Heart left ventricle (tissue), 16 donors: Measurements from ENCODE around the gene KIF13A. TPM values are rescaled to one million over a fixed set of nuclear protein-coding genes. Genes with fewer than 3 reads are reported as not detected.

ENCODE experiments used
- ATAC-seq, 4 donors: fragments of 200-7000 bp; cut with Tn5 transposase; one replicate each; pipeline ENCODE4 v1.9.1; 2020 to 2022; ENCODE audit warnings: moderate library complexity in 4 of 4, mild to moderate bottlenecking in 3 of 4, moderate number of reproducible peaks in 1 of 4
- DNase-seq, 5 donors: peaks; one replicate each; pipeline ENCODE4 v3.0.0-alpha.2; 2020
- H3K27ac ChIP-seq, 12 donors: fragments of 200-600 bp; sonication (generic) in 4 of 12; one replicate each; pipeline versions ENCODE4 v1.5.0 to v1.8.0; 2016 to 2022; ENCODE audit warnings: mild to moderate bottlenecking in 2 of 12
- H3K27me3 ChIP-seq, 9 donors: fragments of 200-600 bp; sonication (generic) in 2 of 9; one replicate each; pipeline versions ENCODE4 v1.5.1 to v1.8.0; 2016 to 2022; ENCODE audit warnings: mild to moderate bottlenecking in 3 of 9
- H3K36me3 ChIP-seq, 9 donors: fragments of 200-600 bp; sonication (generic) in 2 of 9; one replicate each; pipeline versions ENCODE4 v1.5.0 to v1.8.0; 2018 to 2022; ENCODE audit warnings: mild to moderate bottlenecking in 2 of 9
- H3K4me1 ChIP-seq, 12 donors: fragments of 200-600 bp; sonication (generic) in 4 of 12; one replicate each; pipeline versions ENCODE4 v1.5.0 to v1.8.0; 2016 to 2022; ENCODE audit warnings: mild to moderate bottlenecking in 3 of 12
- H3K4me3 ChIP-seq, 12 donors: fragments of 200-600 bp; sonication (generic) in 4 of 12; one replicate each; pipeline versions ENCODE4 v1.5.0 to v1.8.0; 2017 to 2022; ENCODE audit warnings: mild to moderate bottlenecking in 9 of 12, moderate library complexity in 4 of 12
- H3K9me3 ChIP-seq, 12 donors: fragments of 200-600 bp; sonication (generic) in 4 of 12; one replicate each; pipeline versions ENCODE4 v1.5.0 to v1.8.0; 2016 to 2022; ENCODE audit warnings: mild to moderate bottlenecking in 1 of 12
- POLR2A ChIP-seq, 2 donors: fragments of 450-650 bp; IDR thresholded peaks; one replicate each; pipeline ENCODE4 v1.6.1; 2017; ENCODE audit warnings: antibody characterized with exemption in 2 of 2, mild to moderate bottlenecking in 2 of 2, moderate library complexity in 2 of 2
- WGBS, 4 donors: extraction: QIAGEN DNeasy Blood & Tissue Kit in 2 of 4; methylation state at CpG; one replicate each; pipeline versions ENCODE4 v1.1.5 to v1.1.7; 2013 to 2018; 5-methylcytosine and 5-hydroxymethylcytosine counted together
- intact Hi-C, 10 donors: fragments of 100-400 bp; cut with DNase I; formaldehyde crosslinking; loops; one replicate each; pipeline versions ENCODE4 v1.11.1 to v1.14.2; 2022
- polyA plus RNA-seq, 2 donors: library from polyadenylated mRNA; stranded (reverse); fragments of 200-250 nt; gene quantifications; one replicate each; pipeline ENCODE4 v1.2.3, GENCODE V29; 2013
- total RNA-seq, 9 donors: library from RNA; depleted of rRNA in 2 of 9; stranded (reverse); fragments of >200 nt in 2 of 9; fragmentation: NEBNext Ultra II Directional in 3 of 9; extraction: Animal tissue kit (Norgen Biotek cat#: 25700) in 3 of 9; gene quantifications; one replicate each; pipeline versions ENCODE4 v1.1.0 to v1.2.4, GENCODE V29; 2016 to 2023
- TF ChIP-seq, protein P1 (sequence below), 12 donors: fragments of 200-600 bp; sonication (generic) in 4 of 12; IDR thresholded peaks; one replicate each; pipeline versions ENCODE4 v1.5.0 to v1.8.0; 2018 to 2022; ENCODE audit warnings: antibody characterized with exemption in 12 of 12, mild to moderate bottlenecking in 5 of 12
- donor health status: ischemic (EF 13 %, LVEDD 7.1; RV severe dilation, severe dysfunction).
- donor health status: healthy with polysubstance abuse.
- donor health status: DM: no; HTN: yes; CAD: no.
- donor health status: DM: no; HTN: no; CAD: no.
- donor health status: ischemic (EF 25% LVEDD 6.9; RV normal size, moderate dysfunction).
- donor health status: ischemic (EF 25% LVEDD 5.7; RV mildly dilated, moderate dysfunction).
- donor health status: healthy.
- donor health status: DM: yes; HTN: yes; CAD: no.
- donor health status: ischemic (EF 35%, LVEDD 5.7; RV mildly dilated, moderate dysfunction).
- donor health status: nonischemic (EF 11% LVEDD 7.7; RV severe dilation, severe dysfunction).
- donor health status: DM: yes; HTN: yes; CAD: no.
- donor health status: PGD.
- donor health status: ischemic (EF 29% LVEDD 5.4; RV normal size, mild dysfunction).
- donor health status: nonischemic (EF 23%, LVEDD 6.1; RV moderate dilation, normal function).

The KIF13A gene
- total and polyA plus RNA-seq, 11 donors = 17.1 to 148 (median 72.2) TPM

DNA sequence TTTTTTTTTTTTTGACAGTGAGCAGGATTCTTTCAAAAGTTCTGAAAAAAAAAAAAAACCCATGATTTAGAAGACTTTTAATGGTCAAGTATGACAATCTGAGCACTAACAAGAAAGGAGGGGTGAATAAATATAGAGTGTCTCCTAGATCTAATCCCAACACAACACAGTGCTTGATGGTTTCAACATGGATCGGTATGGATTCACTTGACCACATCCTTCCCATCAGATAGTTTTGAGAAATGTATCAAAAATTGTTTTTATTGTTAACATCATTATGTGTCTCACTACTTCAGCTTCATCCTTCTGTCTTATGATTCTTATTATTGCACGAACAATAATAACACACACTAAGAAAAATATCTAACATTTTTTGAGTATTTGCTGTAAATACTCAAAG lies 21.0 kb downstream of the KIF13A start:
- DNase-seq (no peak), ATAC-seq (no peak)
- Histone ChIP-seq H3K36me3 (no peaks in the 10 kb centered on the region), H3K4me3 (no peak overlapping the region), H3K4me1 (peaks cover 9 to 95% (median 72%) of the 10 kb centered on the region in 12 donors), H3K27me3 (no peaks in the 10 kb centered on the region), H3K9me3 (no peaks in the 10 kb centered on the region), H3K27ac (peak overlapping the region in 5 of 12 donors; percentile 3 to 68 (median 16))
- whole genome bisulfite sequencing, 4 donors = 80 to 89% (median 85%) methylated on average over 2 of the region's 2 CpGs
- TF ChIP-seq, protein P1, sequence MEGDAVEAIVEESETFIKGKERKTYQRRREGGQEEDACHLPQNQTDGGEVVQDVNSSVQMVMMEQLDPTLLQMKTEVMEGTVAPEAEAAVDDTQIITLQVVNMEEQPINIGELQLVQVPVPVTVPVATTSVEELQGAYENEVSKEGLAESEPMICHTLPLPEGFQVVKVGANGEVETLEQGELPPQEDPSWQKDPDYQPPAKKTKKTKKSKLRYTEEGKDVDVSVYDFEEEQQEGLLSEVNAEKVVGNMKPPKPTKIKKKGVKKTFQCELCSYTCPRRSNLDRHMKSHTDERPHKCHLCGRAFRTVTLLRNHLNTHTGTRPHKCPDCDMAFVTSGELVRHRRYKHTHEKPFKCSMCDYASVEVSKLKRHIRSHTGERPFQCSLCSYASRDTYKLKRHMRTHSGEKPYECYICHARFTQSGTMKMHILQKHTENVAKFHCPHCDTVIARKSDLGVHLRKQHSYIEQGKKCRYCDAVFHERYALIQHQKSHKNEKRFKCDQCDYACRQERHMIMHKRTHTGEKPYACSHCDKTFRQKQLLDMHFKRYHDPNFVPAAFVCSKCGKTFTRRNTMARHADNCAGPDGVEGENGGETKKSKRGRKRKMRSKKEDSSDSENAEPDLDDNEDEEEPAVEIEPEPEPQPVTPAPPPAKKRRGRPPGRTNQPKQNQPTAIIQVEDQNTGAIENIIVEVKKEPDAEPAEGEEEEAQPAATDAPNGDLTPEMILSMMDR (IDR thresholded peaks at IDR 0.05) = no peak
- TF ChIP-seq POLR2A (IDR thresholded peaks at IDR 0.05) = no peak
- intact Hi-C loops = loop anchor here in 2 of 10 donors (5.0 kb wide), 1 partner anchor 34 kb away; no protein-coding TSS in a partner anchor

DNA sequence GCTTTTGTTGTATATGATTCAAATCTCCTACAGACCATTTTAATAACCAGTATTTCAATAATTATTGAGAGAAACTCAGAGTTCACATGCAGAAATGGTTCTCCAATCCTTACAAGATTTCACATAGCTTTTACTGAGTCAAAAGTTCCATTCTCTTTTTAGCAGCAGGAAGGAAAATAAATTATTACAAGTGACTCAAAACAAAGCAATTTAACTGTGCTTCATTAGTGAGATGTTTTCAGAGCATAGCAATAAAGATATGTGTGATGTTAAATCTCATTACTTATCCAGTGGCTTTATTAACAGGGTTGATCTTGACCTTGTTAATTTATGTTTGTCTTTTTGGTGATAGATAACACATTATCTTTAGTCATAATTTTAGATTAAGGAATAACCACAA lies 22.0 kb downstream of the KIF13A start:
- no peak for TF ChIP-seq POLR2A (IDR thresholded peaks at IDR 0.05)
- TF ChIP-seq, protein P1 (IDR thresholded peaks at IDR 0.05) = no peak
- Histone ChIP-seq H3K27me3 (no peaks in the 10 kb centered on the region), H3K27ac (peak overlapping the region in 11 of 12 donors; percentile 5 to 68 (median 49)), H3K4me3 (no peak overlapping the region), H3K36me3 (no peaks in the 10 kb centered on the region), H3K9me3 (no peaks in the 10 kb centered on the region), H3K4me1 (peaks cover 9 to 88% (median 63%) of the 10 kb centered on the region in 12 donors)
- no peak for DNase-seq
- no peak for ATAC-seq
- intact Hi-C loops = loop anchor here in 2 of 10 donors (5.0 kb wide), 1 partner anchor 33 kb away; no protein-coding TSS in a partner anchor

DNA sequence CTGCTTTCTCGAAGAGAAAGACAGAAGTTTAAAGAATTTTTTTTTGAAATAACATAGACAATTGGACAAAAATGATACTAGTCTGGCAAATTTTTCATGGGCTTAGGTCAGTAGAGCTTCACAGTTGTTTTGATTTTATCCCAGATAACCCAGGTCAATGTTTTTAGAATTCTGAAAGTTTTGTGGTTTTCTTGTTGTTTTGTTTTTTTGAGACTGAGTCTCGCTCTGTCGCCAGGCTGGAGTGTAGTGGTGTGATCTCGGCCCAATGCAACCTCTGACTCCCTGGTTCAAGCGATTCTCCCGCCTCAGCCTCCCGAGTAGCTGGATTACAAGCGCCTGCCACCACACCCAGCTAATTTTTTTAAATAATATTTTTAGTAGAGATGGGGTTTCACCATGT lies 22.8 kb downstream of the KIF13A start:
- Histone ChIP-seq H3K27me3 (no peaks in the 10 kb centered on the region), H3K9me3 (no peaks in the 10 kb centered on the region), H3K4me3 (no peak overlapping the region), H3K27ac (peak overlapping the region in 11 of 12 donors; percentile 5 to 55 (median 33)), H3K36me3 (no peaks in the 10 kb centered on the region), H3K4me1 (peaks cover 9 to 94% (median 67%) of the 10 kb centered on the region in 12 donors)
- intact Hi-C loops = loop anchor here in 3 of 10 donors (5.0 kb wide), 2 partner anchors 32 to 37 kb away; no protein-coding TSS in a partner anchor
- no peak for DNase-seq
- TF ChIP-seq, protein P1 (IDR thresholded peaks at IDR 0.05) = no peak
- TF ChIP-seq POLR2A (IDR thresholded peaks at IDR 0.05) = no peak
- WGBS, 4 donors = 84 to 95% (median 91%) methylated on average over 8 of the region's 8 CpGs
- ATAC-seq = no peak

DNA sequence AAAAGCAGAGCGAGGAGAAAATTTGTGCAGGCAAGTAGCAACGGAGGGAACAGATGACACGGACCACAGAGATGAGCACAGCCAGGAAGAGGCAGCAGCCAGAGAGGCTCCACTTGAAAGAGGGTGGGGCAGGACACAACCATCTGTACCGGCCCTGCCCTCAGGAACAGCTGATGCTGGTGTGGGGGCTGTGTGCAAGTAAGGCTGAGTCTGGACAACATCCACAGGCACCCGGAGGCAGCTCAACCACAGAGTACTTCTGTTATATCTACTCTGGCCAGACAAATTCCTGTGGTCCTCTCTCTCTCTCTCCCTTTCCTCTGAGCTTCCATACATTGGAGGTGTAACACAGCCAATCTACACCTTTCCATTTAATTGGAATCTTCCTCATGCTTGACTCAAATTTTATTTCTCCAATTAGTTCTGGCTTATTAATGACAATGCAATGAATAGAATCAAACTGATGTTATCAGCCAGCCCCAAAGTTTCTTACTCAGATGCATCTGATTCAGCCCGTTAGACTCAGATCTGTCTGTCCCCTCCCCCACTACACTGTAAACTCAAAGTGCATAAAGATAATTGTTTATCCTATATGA lies 24.9 kb downstream of the KIF13A start:
- ATAC-seq (peak; percentile 98 to 99 (median 98)), DNase-seq (peak; percentile 78 to 91 (median 86))
- Histone ChIP-seq H3K4me3 (peak overlapping the region in 2 of 12 donors; percentile 2 to 5), H3K27ac (peak overlapping the region in 9 of 12 donors; percentile 18 to 79 (median 48)), H3K36me3 (no peaks in the 10 kb centered on the region), H3K9me3 (no peaks in the 10 kb centered on the region), H3K27me3 (no peaks in the 10 kb centered on the region), H3K4me1 (peaks cover 9 to 96% (median 68%) of the 10 kb centered on the region in 12 donors)
- WGBS, 4 donors = 14 to 19% (median 16%) methylated on average over 6 of the region's 6 CpGs
- no peak for TF ChIP-seq POLR2A (IDR thresholded peaks at IDR 0.05)
- TF ChIP-seq, protein P1 (IDR thresholded peaks at IDR 0.05) = no peak
- intact Hi-C loops = loop anchor here in 2 of 10 donors (2.0 to 5.0 kb wide), 2 partner anchors 22 to 35 kb away; no protein-coding TSS in a partner anchor
